Suprapubic skin (tissue), 4 donors: Measurements from ENCODE around the gene CPO. TPM values are rescaled to one million over a fixed set of nuclear protein-coding genes. Genes with fewer than 3 reads are reported as not detected.

Source experiments
- DNase-seq, 2 donors: peaks; one replicate each; pipeline ENCODE4 v3.0.0-alpha.2; 2019; ENCODE audit warnings: low spot score in 2 of 2
- H3K27ac ChIP-seq: fragments of 200-600 bp; sonication (generic); one replicate; pipeline ENCODE4 v1.5.1; 2019
- H3K27me3 ChIP-seq: fragments of 200-600 bp; sonication (generic); one replicate; pipeline ENCODE4 v1.5.1; 2019
- H3K36me3 ChIP-seq: fragments of 200-600 bp; sonication (generic); one replicate; pipeline ENCODE4 v1.5.1; 2019
- H3K4me1 ChIP-seq: fragments of 200-600 bp; sonication (generic); one replicate; pipeline ENCODE4 v1.5.1; 2019
- H3K4me3 ChIP-seq: fragments of 200-600 bp; sonication (generic); one replicate; pipeline ENCODE4 v1.5.1; 2019; ENCODE audit warnings: mild to moderate bottlenecking
- H3K9me3 ChIP-seq: fragments of 200-600 bp; sonication (generic); one replicate; pipeline ENCODE4 v1.5.1; 2019
- EP300 ChIP-seq: sonication (generic); formaldehyde crosslinking; IDR thresholded peaks from one replicate; pipeline ENCODE4 v1.6.1; 2017; ENCODE audit warnings: antibody characterized with exemption
- POLR2A ChIP-seq, 2 donors: fragments of 450-650 bp; IDR thresholded peaks; one replicate each; pipeline ENCODE4 v1.6.1; 2017; ENCODE audit warnings: antibody characterized with exemption in 2 of 2, mild to moderate bottlenecking in 2 of 2, moderate library complexity in 2 of 2
- POLR2AphosphoS5 ChIP-seq, 3 donors: sonication (generic); formaldehyde crosslinking; IDR thresholded peaks; one replicate each; pipeline ENCODE4 v1.6.1; 2017; ENCODE audit warnings: antibody characterized with exemption in 3 of 3
- WGBS: methylation state at CpG from one replicate; pipeline ENCODE4 v1.1.5; 2018; 5-methylcytosine and 5-hydroxymethylcytosine counted together
- total RNA-seq, 4 donors: library from RNA; depleted of rRNA; stranded (reverse); fragments of >200 nt; gene quantifications; one replicate each; pipeline ENCODE4 v1.1.0, GENCODE V29; 2016
- TF ChIP-seq, protein P1 (sequence below), 2 donors: fragments of 200-600 bp in 1 of 2; fragments of 450-650 bp in 1 of 2; sonication (generic) in 1 of 2; IDR thresholded peaks; one replicate each; pipeline ENCODE4 v1.5.1; 2016 to 2019; ENCODE audit warnings: antibody characterized with exemption in 2 of 2, mild to moderate bottlenecking in 1 of 2, moderate library complexity in 1 of 2

CPO gene
- total RNA-seq, 4 donors from 2014 or later = 0.89 TPM; not detected in 3

DNA sequence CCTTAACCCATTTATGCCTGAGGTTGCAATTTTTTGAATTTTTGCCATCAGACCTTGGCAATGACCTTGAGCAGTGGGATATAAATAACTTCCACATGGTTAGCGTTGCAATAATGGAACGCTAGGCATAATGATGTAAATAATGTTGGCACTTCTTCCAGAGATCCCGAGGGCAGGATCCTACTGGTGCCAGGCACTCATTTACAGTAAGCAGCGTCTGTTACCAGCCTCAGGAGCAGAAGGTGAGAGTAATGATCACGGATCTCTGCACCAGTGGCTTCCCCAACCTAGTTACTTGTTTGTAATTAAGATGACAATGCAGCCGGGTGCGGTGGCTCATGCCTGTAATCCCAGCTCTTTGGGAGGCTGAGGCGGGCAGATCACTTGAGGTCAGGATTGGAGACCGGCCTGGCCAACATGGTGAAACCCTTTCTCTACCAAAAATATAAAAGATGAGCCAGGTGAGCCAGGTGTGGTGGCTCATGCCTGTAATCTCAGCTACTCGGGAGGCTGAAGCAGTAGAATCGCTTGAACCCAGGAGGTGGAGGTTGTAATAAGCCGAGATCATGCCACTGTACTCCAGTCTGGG is 41.9 kb downstream of the CPO start:
- peaks cover 28% of the 10 kb centered on the region for H3K4me1 ChIP-seq
- TF ChIP-seq POLR2AphosphoS5 (IDR thresholded peaks at IDR 0.05) (no peak), POLR2A (IDR thresholded peaks at IDR 0.05) (no peak), EP300 (no peak)
- TF ChIP-seq, protein P1, sequence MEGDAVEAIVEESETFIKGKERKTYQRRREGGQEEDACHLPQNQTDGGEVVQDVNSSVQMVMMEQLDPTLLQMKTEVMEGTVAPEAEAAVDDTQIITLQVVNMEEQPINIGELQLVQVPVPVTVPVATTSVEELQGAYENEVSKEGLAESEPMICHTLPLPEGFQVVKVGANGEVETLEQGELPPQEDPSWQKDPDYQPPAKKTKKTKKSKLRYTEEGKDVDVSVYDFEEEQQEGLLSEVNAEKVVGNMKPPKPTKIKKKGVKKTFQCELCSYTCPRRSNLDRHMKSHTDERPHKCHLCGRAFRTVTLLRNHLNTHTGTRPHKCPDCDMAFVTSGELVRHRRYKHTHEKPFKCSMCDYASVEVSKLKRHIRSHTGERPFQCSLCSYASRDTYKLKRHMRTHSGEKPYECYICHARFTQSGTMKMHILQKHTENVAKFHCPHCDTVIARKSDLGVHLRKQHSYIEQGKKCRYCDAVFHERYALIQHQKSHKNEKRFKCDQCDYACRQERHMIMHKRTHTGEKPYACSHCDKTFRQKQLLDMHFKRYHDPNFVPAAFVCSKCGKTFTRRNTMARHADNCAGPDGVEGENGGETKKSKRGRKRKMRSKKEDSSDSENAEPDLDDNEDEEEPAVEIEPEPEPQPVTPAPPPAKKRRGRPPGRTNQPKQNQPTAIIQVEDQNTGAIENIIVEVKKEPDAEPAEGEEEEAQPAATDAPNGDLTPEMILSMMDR (IDR thresholded peaks at IDR 0.05) = no peak
- 67% methylated on average over 10 of the region's 12 CpGs for WGBS

DNA sequence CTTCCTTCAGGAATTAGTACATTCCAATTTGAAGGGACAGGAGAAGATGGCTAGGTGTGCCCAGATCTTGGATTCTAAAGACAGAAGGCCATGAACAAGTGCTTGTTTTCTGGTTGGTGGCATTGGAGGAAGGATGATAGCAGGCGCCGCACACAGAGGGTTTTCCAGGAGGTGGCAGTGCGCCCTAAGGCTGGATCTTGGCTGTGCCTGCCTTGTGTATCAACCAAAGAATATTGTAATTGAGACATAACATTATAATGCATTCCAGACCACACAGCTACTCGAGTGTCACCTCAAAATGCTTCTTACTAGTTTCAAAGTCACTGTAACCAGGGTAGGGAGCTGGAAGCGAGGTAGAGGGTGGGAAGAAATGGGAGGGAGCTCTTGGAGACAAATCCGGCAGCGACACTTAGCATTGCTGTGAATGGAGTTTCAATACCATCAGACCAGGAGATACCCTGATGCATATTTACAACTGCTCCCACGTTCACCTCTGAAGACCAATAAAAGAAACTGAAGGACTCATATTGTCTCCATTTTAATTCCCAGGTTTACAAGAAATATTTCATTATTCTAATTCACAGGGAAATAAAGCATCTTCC is 42.5 kb downstream of the CPO start:
- Histone ChIP-seq H3K27ac (no peak overlapping the region), H3K9me3 (no peaks in the 10 kb centered on the region), H3K36me3 (no peaks in the 10 kb centered on the region), H3K4me3 (no peak overlapping the region), H3K4me1 (peaks cover 28% of the 10 kb centered on the region), H3K27me3 (no peaks in the 10 kb centered on the region)
- WGBS = 34% methylated on average over 8 of the region's 8 CpGs
- TF ChIP-seq POLR2A (IDR thresholded peaks at IDR 0.05) (no peak), EP300 (no peak), POLR2AphosphoS5 (IDR thresholded peaks at IDR 0.05) (no peak)
- TF ChIP-seq, protein P1 (IDR thresholded peaks at IDR 0.05) = peak; percentile 72 to 78
- peak; percentile 73 to 86 for DNase-seq

More for the DNA sequence above, 41.9 kb downstream of the CPO start:
- Histone ChIP-seq H3K27ac (no peak overlapping the region), H3K4me3 (no peak overlapping the region), H3K27me3 (no peaks in the 10 kb centered on the region), H3K36me3 (no peaks in the 10 kb centered on the region), H3K9me3 (no peaks in the 10 kb centered on the region)
- DNase-seq = no peak

DNA sequence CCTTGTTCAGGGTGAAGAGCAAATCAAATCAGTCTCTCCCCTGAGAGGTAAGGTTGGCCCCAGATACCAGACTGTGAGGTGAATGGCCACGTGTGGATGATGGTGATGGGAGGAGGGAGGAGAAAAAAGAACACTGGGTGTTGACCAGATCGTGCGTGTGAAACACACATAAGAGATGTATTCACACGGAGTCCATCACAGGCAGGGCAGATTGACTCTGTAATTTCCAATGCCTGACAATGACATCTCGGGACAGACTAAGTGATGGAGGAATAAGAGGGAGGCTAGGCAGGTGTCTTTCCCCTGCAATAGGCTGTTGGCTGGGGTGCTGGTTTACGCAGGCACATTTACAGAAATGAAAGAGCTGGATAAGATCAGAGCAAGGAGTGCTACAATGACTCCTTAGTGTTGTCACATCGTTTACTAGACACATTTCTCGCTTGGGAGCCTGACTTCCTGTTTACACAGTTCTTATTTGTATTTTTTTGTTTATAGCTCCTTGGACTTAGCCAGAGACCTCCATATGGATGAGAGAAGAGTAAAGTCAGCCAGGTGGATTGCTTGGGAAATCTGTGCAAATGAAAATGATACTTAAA is 43.1 kb downstream of the CPO start:
- no peak for DNase-seq
- Histone ChIP-seq H3K9me3 (no peaks in the 10 kb centered on the region), H3K36me3 (no peaks in the 10 kb centered on the region), H3K4me1 (peaks cover 28% of the 10 kb centered on the region), H3K27ac (no peak overlapping the region), H3K4me3 (no peak overlapping the region), H3K27me3 (no peaks in the 10 kb centered on the region)
- WGBS = 70% methylated on average over 8 of the region's 8 CpGs
- TF ChIP-seq, protein P1 (IDR thresholded peaks at IDR 0.05) = no peak
- no peak for TF ChIP-seq POLR2A (IDR thresholded peaks at IDR 0.05)
- no peak for TF ChIP-seq POLR2AphosphoS5 (IDR thresholded peaks at IDR 0.05)

DNA sequence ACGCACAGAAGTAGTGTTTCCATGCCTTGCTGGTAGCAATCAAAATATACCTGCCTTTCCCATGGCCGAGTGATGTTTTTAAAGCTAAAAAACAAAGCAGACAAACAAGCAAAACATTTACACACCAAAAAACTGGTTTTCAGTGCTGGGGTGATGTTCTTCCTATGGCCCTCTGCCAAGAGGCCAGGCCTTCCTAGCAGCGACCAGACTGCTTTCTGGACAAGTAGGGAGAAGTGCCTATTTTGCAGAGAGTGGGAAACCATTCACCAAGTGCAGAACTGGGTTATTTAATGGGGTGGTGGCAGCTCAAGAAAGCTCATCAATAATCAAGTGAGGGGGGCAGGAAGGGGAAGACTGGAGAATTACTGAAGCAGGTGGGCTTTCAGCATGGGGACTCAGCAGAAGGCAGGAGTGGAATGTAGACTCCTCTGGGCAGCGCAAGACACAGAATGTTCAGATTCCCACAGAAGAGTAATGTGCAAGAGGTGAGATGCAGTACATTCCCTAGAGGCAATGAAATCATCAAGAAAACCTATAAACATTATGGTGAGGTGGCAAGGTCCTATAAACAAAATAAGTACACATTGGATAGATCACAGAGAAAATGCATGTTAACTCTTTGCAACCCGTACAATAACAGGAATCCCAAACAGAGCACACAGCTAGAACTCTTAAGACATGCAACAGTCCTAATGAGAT is 44.0 kb downstream of the CPO start:
- DNase-seq = no peak
- Histone ChIP-seq H3K4me3 (no peak overlapping the region), H3K27ac (no peak overlapping the region), H3K9me3 (no peaks in the 10 kb centered on the region), H3K4me1 (peaks cover 28% of the 10 kb centered on the region), H3K36me3 (no peaks in the 10 kb centered on the region), H3K27me3 (no peaks in the 10 kb centered on the region)
- WGBS = 76% methylated on average over 5 of the region's 5 CpGs
- TF ChIP-seq POLR2A (IDR thresholded peaks at IDR 0.05) = no peak
- no peak for TF ChIP-seq POLR2AphosphoS5 (IDR thresholded peaks at IDR 0.05)
- TF ChIP-seq EP300 = no peak
- TF ChIP-seq, protein P1 (IDR thresholded peaks at IDR 0.05) = no peak

DNA sequence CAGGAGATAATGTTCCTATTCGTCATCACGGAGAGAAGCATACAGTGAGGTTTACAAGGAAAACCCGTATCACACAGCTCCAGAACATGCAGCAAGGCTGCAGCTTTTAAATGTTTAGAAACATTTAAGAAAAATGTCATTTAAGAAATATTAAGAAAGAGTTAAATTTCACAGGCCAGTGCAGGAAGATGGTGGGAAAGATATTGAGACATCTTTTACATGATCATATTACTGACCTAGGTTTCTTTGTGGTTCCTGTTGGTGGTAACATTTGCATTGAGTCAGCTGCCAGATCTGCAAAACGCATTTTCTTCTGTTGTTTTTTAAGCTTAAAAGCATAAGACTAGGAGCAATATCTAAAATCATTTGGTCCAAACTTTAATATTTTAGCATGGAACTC is 44.9 kb downstream of the CPO start:
- Histone ChIP-seq H3K27ac (no peak overlapping the region), H3K9me3 (no peaks in the 10 kb centered on the region), H3K36me3 (no peaks in the 10 kb centered on the region), H3K27me3 (no peaks in the 10 kb centered on the region), H3K4me1 (peaks cover 28% of the 10 kb centered on the region), H3K4me3 (no peak overlapping the region)
- no peak for TF ChIP-seq POLR2A (IDR thresholded peaks at IDR 0.05)
- no peak for TF ChIP-seq POLR2AphosphoS5 (IDR thresholded peaks at IDR 0.05)
- TF ChIP-seq EP300 = no peak
- TF ChIP-seq, protein P1 (IDR thresholded peaks at IDR 0.05) = no peak
- 75% methylated on average over 4 of the region's 4 CpGs for WGBS
- DNase-seq = no peak
